ENCODE measurements around the gene RANGRF.

RANGRF gene

DNA sequence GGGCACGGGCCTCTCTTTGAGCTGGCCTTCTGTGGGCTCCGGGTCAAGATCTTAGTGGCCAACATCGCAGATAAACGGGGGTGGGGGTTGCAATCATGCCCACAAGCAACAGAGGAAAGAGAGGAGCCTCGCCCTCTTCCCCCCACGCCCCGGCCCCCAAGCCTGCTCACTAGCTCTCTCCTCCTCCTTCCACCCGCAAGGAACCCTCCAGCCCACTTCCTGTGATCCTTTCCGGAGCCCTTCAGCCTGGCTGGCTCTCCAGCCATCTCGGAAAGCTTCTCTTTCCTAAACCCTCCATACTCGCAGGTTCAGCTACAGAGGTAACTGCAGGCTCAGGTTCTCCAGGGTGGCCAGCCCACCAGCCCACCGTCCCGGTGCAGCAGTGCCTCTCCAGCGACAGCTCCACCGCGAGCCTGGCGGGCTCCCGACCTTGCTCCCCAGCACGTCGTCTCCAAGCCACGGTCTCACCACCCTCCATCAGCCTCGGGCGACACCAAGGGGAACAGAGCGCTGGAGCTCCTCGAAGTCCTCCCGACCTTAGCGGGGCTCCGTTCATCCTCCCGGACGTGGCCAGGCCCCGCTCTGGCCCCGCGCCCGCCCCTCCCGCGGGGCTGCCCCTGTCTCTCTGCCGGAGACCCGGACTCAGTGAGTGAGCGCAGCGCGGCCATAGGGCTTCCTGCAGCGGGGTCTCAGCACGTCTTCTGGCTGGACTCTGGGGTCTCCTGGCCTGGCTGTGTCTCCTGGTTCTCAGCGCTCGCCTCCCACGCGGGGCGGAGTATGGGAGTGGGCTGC is 38.2 kb downstream of the RANGRF start:
- Histone ChIP-seq H3K4me3 (peak overlapping the region in 9 of 10 experiments; percentile 30 to 61 (median 48); a peak in 18 of 20 replicates), H3K27ac (peak overlapping the region in 1 of 11 experiments; percentile 2; a peak in 2 of 22 replicates), H3K36me3 (no peaks in the 10 kb centered on the region), H3K9ac (peak overlapping the region in 10 of 11 experiments; percentile 11 to 60 (median 43); a peak in 17 of 22 replicates), H3K4me1 (peaks cover 17 to 34% (median 25%) of the 10 kb centered on the region in 10 experiments; a peak in 19 of 20 replicates), H3K4me2 (peak overlapping the region; percentile 71 to 97 (median 79)), H3K27me3 (peaks cover 29 to 47% (median 35%) of the 10 kb centered on the region in 11 experiments), H4K20me1 (no peaks in the 10 kb centered on the region), H3K9me3 (replicated peaks in 1 of 11) (peaks cover 0 to 4% (median 0%) of the 10 kb centered on the region in 11 experiments; a peak in 2 of 22 replicates)
- no peak for TF ChIP-seq Cebpa-rat (IDR thresholded peaks at IDR 0.05)

DNA sequence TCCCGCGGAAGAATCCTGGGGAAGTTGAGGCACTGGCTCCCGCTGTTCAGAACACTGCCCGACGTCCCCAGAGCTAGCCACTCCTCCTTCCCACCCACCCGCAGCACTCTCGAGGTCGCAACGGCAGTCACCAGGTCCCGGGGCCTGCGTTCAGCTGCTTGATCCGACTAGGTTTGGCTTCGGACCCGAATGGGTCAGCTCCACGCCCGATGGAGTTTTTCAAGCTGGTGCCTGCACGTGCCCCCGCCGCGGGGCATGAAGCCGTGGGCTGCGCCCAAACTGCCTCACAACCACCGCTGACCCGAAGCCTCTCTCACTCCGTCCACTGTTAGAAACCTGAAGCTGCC is 38.8 kb downstream of the RANGRF start:
- H3K27ac ChIP-seq: peak overlapping the region in 1 of 11 experiments; percentile 2; a peak in 2 of 22 replicates
- peak overlapping the region in 10 of 11 experiments; percentile 11 to 60 (median 43); a peak in 15 of 22 replicates for H3K9ac ChIP-seq
- H3K36me3 ChIP-seq: no peaks in the 10 kb centered on the region
- peak overlapping the region; percentile 71 to 97 (median 79) for H3K4me2 ChIP-seq
- no peak for TF ChIP-seq Cebpa-rat (IDR thresholded peaks at IDR 0.05)
- H4K20me1 ChIP-seq: no peaks in the 10 kb centered on the region
- H3K4me1 ChIP-seq: peaks cover 17 to 34% (median 25%) of the 10 kb centered on the region in 10 experiments; a peak in 19 of 20 replicates
- peaks cover 29 to 47% (median 35%) of the 10 kb centered on the region in 11 experiments for H3K27me3 ChIP-seq
- H3K9me3 ChIP-seq (replicated peaks in 1 of 11): peaks cover 0 to 4% (median 0%) of the 10 kb centered on the region in 11 experiments; a peak in 2 of 22 replicates
- H3K4me3 ChIP-seq: peak overlapping the region in 9 of 10 experiments; percentile 30 to 61 (median 48); a peak in 18 of 20 replicates

DNA sequence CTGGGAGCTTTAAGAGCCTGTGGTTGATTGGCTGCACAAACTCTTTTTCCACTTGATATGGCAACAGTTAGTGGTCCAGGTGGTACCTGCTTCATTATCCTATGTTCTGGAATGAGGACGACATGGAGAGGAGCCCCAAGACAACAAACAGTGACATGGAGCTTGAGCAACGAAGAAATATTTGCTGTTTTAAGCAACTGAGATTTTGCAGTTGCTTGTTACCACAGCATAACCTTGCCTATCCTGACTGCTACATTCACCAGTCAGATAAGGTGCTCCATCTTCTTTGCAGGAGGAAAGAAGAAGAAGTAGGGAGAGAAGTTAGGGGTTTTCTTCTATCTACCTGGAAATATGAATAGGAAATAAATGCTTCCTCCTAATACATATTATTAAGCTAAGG is 43.7 kb downstream of the RANGRF start:
- no peak overlapping the region for H3K27ac ChIP-seq
- H4K20me1 ChIP-seq: no peaks in the 10 kb centered on the region
- TF ChIP-seq Cebpa-rat (IDR thresholded peaks at IDR 0.05): no peak
- H3K36me3 ChIP-seq: no peaks in the 10 kb centered on the region
- H3K4me2 ChIP-seq: no peak overlapping the region
- peaks cover 0 to 4% (median 0%) of the 10 kb centered on the region in 11 experiments; a peak in 2 of 22 replicates for H3K9me3 ChIP-seq (replicated peaks in 1 of 11)
- peaks cover 2 to 4% (median 3%) of the 10 kb centered on the region in 10 experiments; a peak in 18 of 20 replicates for H3K4me1 ChIP-seq
- H3K27me3 ChIP-seq: peaks cover 11 to 18% (median 13%) of the 10 kb centered on the region in 11 experiments
- H3K4me3 ChIP-seq: no peak overlapping the region
- no peak overlapping the region for H3K9ac ChIP-seq

DNA sequence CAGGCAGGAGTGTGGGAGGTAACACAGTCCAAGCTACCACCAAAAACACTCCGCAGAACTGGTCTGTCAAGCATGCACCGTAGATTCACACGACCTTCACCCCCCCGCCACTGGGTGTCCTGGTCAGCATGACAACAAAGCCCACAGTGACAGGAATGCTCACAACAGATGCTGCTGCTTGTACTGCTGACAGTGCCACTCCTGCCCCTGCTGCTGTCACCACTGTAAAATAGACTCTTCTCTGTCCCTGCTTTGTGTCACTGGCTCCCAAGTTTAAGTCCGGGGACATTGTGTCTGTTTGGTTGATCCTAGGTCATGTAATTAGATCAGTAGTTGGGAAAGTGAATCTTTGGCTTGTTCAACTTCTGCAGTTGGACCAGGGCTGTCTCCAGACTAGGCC is 44.2 kb downstream of the RANGRF start:
- no peak overlapping the region for H3K27ac ChIP-seq
- peaks cover 0 to 3% (median 0%) of the 10 kb centered on the region in 11 experiments; a peak in 2 of 22 replicates for H3K9me3 ChIP-seq (replicated peaks in 1 of 11)
- no peaks in the 10 kb centered on the region for H4K20me1 ChIP-seq
- no peaks in the 10 kb centered on the region for H3K36me3 ChIP-seq
- H3K4me3 ChIP-seq: no peak overlapping the region
- H3K9ac ChIP-seq: no peak overlapping the region
- no peak overlapping the region for H3K4me2 ChIP-seq
- TF ChIP-seq Cebpa-rat (IDR thresholded peaks at IDR 0.05): no peak
- H3K27me3 ChIP-seq: peaks cover 5 to 12% (median 7%) of the 10 kb centered on the region in 11 experiments
- peaks cover 0 to under 1% (median 0%) of the 10 kb centered on the region in 10 experiments; a peak in 1 of 20 replicates for H3K4me1 ChIP-seq

DNA sequence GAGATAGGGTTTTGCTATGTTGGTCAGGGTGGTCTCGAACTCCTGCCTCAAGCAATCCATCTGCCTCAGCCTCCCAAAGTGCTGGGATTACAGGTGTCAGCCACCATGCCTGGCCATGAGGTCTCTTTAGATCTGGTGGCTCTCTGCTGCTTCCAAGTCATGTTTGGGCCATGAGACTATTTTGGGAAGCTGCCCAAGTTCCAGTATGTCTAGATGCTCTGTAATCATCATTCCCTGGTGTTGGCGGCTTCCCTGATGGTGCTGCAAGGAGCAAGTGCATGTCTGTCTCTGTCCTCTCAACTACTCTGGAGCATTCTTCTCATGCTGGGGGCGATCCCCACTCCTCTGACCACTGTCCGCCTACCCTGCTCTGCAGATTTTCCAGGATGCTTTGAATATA is 44.8 kb downstream of the RANGRF start:
- no peak overlapping the region for H3K27ac ChIP-seq
- H3K4me3 ChIP-seq: no peak overlapping the region

DNA sequence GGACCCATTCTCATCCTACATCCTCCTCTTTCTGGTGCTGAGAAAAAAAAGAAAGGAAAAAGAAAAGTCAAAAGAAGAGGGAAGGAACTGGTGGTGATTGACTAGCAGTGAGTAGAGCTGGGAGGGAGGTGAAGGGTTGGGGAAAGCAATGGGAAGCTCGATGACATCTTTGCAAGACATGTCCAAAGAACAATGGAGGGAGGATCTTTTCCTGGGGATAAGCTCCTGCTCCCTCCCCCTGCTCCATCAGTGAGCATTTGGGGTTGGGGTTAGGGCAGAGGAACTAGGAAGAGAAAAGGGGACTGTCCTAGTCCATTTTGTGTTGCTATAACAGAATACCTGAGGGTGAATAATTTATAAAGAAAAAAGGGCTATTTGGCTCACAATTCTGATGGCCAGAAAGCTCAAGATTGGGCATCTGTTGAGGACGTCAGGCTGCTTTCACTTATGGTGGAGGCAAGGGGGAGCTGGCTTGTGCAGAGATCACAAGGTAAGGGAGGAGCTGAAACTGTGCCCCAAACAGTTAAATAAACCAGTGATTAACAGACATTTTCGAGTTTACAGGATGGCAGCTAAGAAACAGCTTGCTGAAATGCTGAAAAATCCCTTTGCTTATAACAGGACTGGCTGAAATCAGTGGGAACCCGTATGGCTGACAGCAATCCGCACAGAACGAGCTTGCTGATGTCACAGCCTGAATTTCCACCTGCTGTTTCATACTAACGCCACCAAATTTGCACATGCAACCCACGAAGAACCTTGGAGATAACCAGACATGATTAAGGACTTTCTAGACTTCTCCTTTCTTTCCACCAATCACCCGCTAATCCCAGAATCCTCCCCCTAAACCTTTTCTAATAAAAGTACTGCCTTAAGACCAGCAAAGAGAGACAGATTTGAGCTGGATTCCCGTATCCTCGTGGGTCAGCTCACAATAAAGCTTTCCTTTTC is 49.6 kb downstream of the RANGRF start:
- no peak overlapping the region for H3K27ac ChIP-seq
- no peaks in the 10 kb centered on the region for H3K9me3 ChIP-seq (replicated peaks in 1 of 11)
- no peaks in the 10 kb centered on the region for H3K27me3 ChIP-seq
- no peaks in the 10 kb centered on the region for H4K20me1 ChIP-seq
- H3K4me1 ChIP-seq: peaks cover 0 to 8% (median 2%) of the 10 kb centered on the region in 10 experiments; a peak in 3 of 20 replicates
- no peak overlapping the region for H3K4me3 ChIP-seq
- H3K9ac ChIP-seq: no peak overlapping the region
- no peak for TF ChIP-seq Cebpa-rat (IDR thresholded peaks at IDR 0.05)
- no peaks in the 10 kb centered on the region for H3K36me3 ChIP-seq
- H3K4me2 ChIP-seq: peak overlapping the region in 4 of 11 experiments; percentile 1 to 36 (median 26); a peak in 7 of 22 replicates

More for the DNA sequence above, 44.8 kb downstream of the RANGRF start:
- H4K20me1 ChIP-seq: no peaks in the 10 kb centered on the region
- H3K9ac ChIP-seq: no peak overlapping the region
- no peaks in the 10 kb centered on the region for H3K36me3 ChIP-seq
- peaks cover 0 to 6% (median 1%) of the 10 kb centered on the region in 11 experiments; a peak in 14 of 22 replicates for H3K27me3 ChIP-seq
- peaks cover 0 to 7% (median 2%) of the 10 kb centered on the region in 10 experiments; a peak in 3 of 20 replicates for H3K4me1 ChIP-seq
- no peak for TF ChIP-seq Cebpa-rat (IDR thresholded peaks at IDR 0.05)
- no peak overlapping the region for H3K4me2 ChIP-seq
- no peaks in the 10 kb centered on the region for H3K9me3 ChIP-seq (replicated peaks in 1 of 11)

DNA sequence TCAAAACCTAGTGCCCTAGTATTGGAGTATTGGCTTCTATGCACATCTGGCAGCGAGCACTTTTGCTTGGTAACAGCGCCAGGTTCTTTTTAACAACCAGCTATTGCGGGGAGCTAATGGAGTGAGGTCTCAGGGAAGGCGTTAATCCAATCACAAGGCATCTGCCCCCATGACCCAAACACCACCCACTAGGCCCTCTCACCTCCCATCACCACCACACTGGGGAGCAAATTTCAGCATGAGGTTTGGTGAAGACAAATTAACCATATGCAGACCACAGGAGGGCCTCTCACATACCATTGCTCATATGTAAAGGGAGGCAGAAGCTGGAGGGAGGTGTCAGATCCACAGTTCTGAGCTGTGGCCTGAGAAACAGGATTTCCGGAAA is 50.3 kb downstream of the RANGRF start:
- Histone ChIP-seq H3K27me3 (no peaks in the 10 kb centered on the region), H3K27ac (no peak overlapping the region), H3K4me1 (peaks cover 0 to 8% (median 2%) of the 10 kb centered on the region in 10 experiments; a peak in 3 of 20 replicates), H3K9ac (no peak overlapping the region), H3K4me2 (no peak overlapping the region), H3K4me3 (no peak overlapping the region), H3K9me3 (replicated peaks in 1 of 11) (no peaks in the 10 kb centered on the region), H3K36me3 (no peaks in the 10 kb centered on the region), H4K20me1 (no peaks in the 10 kb centered on the region)
- no peak for TF ChIP-seq Cebpa-rat (IDR thresholded peaks at IDR 0.05)

DNA sequence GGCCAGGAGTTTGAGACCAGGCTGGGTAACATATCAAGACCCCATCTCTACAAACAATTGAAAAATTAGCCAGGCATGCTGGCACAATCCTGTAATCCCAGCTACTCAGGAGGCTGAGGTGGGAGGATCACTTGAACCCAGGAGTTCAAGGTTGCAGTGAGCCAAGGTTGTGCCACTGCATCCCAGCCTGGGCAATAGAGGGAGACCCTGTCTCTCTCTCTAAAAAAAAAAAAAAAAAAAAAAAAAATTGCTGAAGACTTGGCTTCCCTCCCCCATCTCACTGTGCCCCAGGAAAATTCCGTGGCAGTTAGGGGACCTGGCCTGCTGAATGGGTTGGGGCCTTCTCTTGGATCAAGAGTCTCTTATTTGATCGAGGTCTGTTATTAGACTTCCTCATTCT is 51.1 kb downstream of the RANGRF start, which contains the start of gene ODF4:
Gene ODF4 (plus strand): TSS at position 301 of the 400 bp plus-strand sequence. CDS start 212 bp downstream, outside the sequence.
- no peaks in the 10 kb centered on the region for H3K27me3 ChIP-seq
- TF ChIP-seq Cebpa-rat (IDR thresholded peaks at IDR 0.05): no peak
- H3K9me3 ChIP-seq (replicated peaks in 1 of 11): no peaks in the 10 kb centered on the region
- H4K20me1 ChIP-seq: no peaks in the 10 kb centered on the region
- H3K36me3 ChIP-seq: no peaks in the 10 kb centered on the region
- H3K9ac ChIP-seq: no peak within 1 kb of the TSS
- no peak within 1 kb of the TSS for H3K27ac ChIP-seq
- peaks cover 0 to 8% (median 2%) of the 10 kb centered on the region in 10 experiments; a peak in 3 of 20 replicates for H3K4me1 ChIP-seq
- H3K4me3 ChIP-seq: no peak within 1 kb of the TSS
- H3K4me2 ChIP-seq: no peak within 1 kb of the TSS
